ENCODE data around the gene NCAN.

GRCh38 chr19:19227217-19227616 is 15.5 kb downstream of the NCAN start:
- TF ChIP-seq CTCF (IDR thresholded peaks at IDR 0.05) (no peak), POLR2A (IDR thresholded peaks at IDR 0.05) (no peak)
